HG03060 (cell line): ENCODE measurements around the gene ZNF420.
"Not testable (repeated sequence)": the region's sequence is repeated elsewhere in the genome, so short reads cannot be mapped to it uniquely, and the experiment has no call there.

ENCODE experiments used
- ATAC-seq: cut with Tn5 transposase; IDR thresholded peaks from one replicate; pipeline ENCODE4 v1.9.1; 2021; ENCODE audit warnings: low read depth, moderate number of reproducible peaks; ENCODE audit not compliant: unreplicated experiment

The ZNF420 gene

DNA sequence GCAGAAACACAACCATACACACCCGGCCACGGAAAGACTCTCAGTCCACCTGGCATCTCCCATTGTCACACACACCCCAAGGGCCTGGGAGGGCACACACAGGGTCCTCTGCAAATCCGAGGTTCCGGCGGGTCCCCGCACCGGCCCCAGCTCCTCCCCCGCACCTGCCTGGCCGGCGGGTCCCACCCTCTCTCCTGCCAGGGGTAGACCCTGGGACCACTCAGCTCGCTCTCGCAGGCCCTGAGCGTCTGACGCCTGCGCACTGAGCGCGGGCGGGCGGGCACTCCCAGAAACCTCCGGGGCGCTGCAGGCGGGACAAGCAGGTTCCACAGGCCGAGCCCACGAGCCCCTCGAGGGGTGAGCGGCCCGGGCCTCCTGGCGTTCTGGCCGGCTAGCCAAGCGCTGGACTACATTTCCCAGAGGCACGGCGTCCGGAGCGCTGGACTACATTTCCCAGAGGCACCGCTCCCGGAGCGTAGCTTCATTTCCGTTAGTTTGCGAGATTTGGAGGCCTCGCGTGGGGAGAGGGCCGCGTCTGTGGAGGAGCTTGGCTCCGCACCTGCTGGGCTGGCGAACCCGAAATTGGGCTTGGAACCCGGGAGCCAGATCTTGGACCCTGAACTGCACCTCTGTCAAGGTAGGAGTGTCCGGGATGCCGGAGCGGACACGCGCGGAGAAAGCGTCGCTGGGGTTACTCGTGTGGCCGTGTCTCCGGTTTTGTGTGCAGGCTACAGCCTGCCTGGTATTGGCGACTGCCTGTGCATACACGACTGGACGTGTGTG, at the start of gene ZNF420:
ZNF420 (plus strand) TSS at position 500 of the 783 bp plus-strand sequence. CDS start 10,686 bp downstream, outside the sequence.
- ATAC-seq, result peak; percentile 81

DNA sequence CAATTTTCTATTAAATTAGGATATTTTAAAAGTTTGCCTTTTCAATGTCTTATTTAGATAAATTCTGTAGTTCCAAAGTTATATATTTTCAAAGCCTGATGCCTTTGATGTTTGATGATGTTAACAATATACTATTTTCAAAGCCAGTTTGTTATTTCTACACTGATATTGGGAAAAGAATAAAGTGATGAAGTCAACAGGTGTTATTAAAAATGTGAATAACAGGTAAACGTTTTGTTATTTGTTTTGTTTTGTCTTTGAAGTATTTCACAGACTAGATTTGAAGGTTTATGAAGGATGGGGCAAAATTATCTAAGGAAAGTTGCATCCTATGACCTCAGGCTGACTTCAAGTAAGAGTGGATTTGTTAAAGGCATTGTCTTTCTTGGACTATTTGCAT, 33.1 kb upstream of the ZNF420 start:
- no peak for ATAC-seq

DNA sequence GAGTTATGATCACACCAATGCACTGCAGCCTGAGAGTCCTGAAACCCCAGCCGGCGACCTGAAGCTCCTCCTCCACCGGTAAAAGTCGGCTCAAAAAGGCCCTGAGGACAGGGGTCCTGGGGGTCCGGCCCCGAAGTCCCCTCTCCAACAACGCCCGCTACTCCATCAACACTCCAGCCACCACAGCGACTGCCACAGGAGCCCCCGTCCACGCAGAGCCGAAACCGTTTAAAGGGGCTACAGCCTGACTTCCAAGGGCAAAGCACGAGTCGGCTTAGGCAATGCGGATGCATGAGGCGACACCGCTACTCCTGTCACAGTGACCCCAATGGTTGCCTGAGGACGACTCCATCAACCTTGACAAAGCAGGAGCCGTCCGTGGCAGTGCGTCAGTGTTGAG, 22.9 kb upstream of the ZNF420 start:
- no peak for ATAC-seq

DNA sequence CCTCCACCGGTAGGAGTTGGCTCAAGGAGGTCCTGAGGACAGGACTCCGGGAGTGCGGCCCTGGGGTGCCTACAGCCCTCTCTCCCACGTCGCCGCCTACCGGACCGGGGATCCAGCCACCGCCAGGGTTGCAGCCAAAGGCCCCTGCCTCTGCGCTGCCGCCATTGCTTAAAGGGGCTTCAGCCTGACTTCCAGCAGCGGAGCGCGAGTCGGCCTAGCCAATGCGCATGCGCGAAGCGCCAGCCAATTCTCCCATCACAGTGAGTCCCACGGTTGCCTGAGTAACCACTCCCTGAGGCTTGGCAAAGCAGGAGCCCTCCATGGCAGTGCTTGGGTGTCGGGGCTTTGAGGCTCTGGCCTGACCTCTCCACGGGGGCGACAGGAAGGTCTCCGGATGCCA, 21.5 kb upstream of the ZNF420 start:
- no peak for ATAC-seq

DNA sequence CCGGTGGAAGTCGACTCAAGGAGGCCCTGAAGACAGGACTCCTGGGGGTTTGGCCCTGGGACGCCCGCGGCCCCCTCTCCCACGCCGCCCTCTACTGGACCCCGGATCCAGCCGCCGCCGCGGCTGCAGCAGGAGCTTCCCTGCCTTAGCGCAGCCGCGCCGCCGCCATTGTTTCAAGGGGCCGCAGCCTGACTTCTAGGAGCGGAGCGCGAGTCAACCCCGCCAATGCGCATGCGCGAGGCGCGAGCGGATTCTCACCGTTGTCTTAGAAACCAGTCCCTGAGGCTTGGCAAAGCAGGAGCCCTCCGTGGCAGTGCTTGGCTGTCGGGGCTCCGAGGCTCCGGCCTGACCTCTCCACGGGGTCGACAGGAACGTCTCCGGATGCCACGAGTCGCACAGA, 19.1 kb upstream of the ZNF420 start:
- ATAC-seq, result no peak

DNA sequence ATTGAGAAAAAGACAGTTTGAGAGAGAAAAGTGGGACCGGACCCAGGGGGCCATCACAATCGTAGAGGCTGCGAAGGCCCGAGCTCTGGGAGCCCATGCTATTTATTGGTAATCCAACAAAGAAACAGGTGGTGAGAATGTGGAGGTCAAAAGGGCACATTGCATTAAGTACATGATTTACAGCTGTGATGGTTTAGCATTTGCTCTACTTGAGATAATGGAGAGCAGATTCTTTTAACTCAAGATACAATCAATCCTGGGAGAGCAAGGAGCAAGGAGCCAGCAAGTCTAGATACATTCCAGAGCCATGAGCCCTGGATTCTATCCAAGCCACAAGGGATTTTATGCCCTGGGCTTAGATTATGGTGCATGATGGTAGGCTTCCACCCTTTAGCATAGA, 13.3 kb upstream of the ZNF420 start:
- ATAC-seq, result not testable (repeated sequence)

DNA sequence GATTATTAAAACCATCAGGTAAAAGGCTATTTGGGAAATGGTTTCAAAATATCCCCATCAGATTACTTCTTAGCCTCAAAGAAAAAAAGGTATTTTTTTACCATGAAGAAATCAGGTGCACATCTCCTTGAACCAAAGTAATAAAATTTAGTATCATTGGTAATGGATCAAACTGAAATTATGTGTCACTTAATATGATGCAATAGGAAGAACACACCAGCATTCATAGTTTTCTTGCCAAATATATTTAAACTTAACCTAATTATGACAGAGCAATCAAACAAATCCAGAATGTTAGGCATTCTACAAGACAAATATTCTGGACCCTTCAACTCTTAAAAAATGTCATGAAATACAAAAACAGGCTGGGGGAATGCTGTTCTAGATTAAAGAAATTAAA, 4.1 kb upstream of the ZNF420 start:
- no peak for ATAC-seq

DNA sequence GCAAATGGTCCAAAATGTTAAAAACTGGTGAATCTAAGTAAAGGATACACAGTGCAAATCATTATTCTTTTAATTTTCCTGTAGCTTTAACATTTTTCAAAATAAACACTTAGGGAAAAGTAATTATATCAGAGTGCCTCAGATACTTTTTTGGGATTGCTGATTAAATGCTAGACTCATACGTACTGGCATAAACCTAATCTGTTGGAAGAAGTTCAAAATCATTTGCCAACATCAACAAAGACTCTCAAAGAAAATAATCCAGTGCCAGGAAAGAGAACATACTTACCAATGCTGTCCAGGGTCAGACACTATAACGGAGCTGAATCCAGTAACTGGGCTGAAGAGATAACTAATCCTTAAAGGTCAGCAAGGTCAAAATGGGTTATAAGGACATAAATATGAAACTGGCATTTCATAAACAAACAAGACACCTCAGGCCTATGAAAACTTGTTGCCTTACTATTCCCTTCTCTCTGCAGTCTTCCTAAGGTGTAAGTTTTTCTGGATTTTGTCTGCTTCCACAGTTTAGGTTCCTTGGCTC, 3.3 kb upstream of the ZNF420 start:
- no peak for ATAC-seq

DNA sequence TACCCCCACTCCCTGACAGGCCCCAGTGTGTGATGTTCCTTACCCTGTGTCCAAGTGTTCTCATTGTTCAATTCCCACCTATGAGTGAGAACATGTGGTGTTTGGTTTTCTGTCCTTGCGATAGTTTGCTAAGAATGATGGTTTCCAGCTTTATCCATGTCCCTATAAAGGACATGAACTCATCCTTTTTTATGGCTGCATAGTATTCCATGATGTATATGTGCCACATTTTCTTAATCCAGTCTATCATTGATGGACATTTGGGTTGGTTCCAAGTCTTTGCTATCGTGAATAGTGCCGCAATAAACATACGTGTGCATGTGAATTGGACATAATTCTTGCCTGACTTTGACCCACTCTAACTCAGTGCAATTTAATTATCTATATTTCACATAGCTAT, 1.7 kb upstream of the ZNF420 start:
- not testable (repeated sequence) for ATAC-seq

DNA sequence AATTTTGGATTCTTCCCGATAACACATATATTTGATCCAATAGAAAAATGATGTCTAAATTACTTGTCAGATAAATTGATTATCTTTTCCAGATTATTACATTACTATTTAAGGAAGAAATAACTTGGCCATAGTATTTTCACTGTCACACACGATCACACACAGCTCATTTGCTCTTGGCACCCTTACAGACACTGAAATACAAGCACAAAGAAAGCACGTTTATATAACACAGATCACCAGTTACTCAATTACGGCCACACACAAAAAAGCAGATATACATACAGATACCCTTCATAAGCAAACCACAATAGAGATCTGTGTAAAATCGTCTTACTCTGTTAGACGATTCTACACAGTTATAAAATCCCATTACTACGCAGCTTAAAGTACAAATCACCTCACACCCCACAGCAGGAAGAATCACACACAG, 716 bp upstream of the ZNF420 start:
- ATAC-seq, result no peak

DNA sequence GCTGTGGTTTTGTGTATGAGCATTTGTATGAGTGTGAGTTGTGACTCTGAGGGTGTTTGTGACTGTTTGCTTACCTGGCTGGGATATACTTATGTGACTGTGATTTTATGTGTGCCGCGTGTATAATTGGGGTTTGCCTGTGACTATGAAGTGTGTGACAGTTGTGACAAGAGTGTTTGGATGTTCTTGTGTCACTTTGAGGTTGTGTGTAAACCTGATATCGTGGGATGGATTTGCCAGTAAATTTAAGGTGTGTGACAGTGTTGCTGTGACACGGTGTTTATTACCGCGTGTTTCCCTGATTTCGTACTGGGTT, 442 bp downstream of the ZNF420 start:
- ATAC-seq, result no peak

DNA sequence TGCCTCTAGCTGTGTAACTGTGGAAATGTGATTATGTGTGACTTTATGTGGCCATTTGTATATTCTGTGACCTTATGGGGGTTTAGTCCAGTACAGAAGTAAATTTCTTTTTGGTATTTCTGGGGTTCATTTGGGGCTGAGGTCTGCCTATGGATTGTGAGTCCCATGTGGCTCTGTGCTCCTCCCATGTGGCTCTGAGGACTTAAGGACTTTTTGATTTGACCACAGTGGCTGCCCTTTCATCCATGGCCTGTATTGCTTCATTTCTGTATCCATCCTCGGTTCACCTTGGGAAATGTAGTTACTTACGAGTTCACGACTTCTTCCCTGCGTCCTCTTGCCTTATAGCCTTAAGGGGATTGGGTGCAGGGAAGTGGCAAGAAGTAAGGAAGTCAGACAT, 1.0 kb downstream of the ZNF420 start:
- ATAC-seq, result no peak

DNA sequence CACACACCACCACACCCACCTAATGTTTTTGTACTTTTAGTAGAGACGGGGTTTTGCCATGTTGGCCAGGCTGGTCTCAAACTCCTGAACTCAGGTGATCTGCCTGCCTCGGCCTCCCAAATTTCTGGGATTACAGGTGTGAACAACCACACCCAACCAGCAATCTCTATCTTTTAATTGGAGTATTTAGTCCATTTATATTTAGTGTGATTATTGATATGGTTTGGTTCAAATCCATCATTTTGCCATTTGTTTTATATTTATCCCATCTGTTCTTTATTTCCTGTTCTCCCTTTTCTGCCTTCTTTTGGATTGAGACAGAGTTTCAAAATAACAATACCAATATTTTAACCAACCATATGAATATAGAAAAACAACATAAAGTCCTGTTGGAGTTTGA, 4.1 kb downstream of the ZNF420 start:
- no peak for ATAC-seq

DNA sequence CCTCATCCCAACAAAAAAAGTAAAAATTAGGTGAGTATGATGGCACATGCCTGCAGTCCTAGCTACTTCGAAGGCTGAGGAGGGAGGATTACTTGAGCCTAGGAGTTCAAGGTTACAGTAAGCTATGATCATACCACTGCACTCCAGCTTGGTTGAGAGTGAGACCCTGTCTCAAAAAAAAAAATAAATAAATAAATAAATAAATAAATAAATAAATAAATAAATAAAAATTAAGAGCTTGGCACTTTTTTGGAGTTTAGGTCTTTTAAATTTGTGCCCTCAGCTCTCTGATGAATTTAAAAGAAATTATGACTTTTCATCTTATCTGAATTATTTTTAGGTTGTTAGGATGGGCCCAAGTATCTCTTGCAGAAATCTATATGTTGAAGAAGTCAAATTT, 8.9 kb downstream of the ZNF420 start:
- no peak for ATAC-seq

DNA sequence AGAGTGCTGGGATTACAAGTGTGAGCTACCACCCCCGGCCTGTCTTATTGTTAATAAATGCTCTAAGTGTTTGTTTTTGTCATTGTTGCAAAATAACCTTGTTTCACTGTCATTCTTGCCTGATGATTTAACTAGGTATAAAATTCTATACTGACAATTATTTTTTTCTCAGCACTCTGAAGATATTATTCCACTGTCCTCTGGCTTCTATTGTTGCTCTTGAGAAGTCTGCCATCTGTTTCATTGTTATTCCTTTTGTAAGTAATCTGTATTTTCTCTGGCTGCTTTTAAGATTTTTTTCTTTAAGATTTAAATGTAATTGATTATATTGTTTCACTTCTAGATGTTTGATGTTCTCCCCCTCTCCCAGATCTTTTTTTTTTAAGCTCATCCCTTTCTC, 17.6 kb downstream of the ZNF420 start:
- no peak for ATAC-seq

DNA sequence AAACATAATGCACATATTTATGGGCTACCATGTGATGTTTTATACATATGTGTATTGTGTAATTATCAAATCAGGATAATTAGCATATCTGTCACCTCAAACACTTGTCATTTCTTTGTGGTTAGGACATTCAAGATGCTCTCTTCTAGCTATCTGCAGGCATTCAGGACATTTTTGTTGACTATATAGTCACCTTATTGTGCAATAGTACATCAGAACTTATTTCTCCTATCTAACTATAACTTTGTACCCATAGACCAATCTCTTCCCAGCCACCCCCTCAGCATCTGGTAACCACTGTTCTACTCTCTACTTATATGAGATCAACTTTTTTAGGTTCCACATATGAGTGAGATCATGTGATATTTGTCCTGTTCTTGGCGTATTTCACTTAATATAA, 20.3 kb downstream of the ZNF420 start:
- ATAC-seq, result no peak

DNA sequence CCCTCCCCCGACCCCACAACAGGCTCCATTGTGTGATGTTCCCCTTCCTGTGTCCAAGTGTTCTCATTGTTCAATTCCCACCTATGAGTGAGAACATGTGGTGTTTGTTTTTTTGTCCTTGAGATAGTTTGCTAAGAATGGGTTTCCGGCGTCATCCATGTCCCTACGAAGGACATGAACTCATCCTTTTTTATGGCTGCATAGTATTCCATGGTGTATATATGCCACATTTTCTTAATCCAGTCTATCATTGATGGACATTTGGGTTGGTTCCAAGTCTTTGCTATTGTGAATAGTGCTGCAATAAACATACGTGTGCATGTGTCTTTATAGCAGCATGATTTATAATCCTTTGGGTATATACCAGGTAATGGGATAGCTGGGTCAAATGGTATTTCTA, 25.9 kb downstream of the ZNF420 start:
- not testable (repeated sequence) for ATAC-seq

DNA sequence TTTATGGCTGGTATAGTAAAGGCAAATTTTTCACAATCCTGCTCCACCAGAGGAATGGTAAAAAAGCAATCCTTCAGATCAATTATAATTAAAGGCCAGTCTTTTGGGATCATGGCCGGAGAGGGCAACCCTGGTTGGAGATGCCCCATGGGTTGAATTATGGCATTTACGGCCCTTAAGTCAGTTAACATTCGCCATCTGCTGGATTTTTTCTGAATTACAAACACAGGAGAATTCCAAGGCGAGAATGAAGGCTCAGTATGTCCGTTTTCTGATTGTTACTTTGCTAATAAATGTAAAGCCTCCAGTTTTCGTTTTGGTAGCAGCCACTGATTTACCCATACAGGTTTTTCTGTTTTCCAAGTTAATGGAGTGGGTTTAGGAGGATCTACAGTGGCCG, 33.5 kb downstream of the ZNF420 start:
- ATAC-seq, result not testable (repeated sequence)

DNA sequence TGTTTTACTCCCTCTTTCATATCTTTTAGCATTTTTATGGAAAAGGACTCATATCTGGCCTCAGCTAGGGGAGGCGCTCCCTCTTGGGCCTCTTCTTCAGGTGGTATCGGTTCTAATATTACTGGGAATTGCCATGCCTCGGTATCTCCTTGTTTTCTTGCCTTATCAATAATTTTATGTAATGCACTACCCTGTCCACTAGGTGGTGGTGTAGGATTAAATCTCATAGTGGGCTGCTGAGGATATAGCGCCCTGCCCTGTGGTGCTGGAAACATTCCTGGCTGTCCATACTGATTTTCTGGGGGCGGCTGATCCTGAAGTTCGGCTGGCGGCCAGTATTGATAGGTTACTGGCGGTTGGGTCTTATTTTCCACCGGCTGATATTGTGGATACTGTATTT, 35.8 kb downstream of the ZNF420 start:
- ATAC-seq, result no peak

DNA sequence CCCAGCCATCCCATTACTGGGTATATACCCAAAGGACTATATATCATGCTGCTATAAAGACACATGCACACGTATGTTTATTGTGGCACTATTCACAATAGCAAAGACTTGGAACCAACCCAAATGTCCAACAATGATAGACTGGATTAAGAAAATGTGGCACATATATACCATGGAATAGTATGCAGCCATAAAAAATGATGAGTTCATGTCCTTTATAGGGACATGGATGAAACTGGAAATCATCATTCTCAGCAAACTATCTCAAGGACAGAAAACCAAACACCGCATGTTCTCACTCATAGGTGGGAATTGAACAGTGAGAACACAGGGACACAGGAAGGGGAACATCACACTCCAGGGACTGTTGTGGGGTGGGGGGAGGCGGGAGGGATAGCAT, 43.9 kb downstream of the ZNF420 start:
- ATAC-seq, result not testable (repeated sequence)

DNA sequence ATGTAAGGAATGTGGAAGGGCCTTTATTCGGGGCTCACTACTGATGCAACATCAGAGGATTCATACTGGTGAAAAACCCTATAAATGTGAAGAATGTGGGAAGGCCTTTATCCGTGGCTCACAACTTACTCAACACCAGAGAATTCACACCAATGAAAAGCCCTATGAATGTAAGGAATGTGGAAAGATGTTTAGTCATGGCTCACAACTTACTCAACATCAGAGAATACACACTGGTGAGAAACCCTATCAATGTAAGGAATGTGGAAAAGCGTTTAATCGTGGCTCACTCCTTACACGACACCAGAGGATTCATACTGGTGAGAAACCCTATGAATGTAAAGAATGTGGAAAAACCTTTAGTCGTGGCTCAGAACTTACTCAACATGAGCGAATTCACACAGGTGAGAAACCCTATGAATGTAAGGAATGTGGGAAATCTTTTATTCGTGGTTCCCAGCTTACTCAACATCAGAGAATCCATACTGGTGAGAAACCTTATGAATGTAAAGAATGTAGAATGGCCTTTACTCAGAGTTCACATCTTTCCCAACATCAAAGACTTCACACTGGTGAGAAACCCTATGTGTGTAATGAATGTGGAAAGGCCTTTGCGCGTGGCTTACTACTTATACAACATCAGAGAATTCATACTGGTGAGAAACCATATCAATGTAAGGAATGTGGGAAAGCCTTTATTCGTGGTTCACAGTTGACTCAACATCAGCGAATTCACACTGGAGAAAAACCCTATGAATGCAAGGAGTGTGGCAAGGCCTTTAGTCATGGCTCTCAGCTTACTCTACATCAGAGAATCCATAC, 50.0 kb downstream of the ZNF420 start:
- ATAC-seq, result no peak

DNA sequence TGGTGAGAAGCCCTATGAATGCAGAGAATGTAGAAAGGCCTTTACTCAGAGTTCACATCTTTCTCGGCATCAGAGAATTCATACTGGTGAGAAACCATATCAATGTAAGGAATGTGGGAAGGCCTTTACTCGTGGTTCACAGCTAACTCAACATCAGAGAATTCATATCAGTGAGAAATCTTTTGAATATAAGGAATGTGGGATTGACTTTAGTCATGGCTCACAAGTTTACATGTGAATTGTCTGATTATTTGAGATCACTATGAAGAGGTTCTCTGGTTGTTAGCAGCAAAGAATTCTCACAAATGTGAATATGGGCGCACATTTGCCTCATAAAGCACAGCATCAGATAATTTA, 50.6 kb downstream of the ZNF420 start:
- ATAC-seq, result no peak
